WTC11 (cell line): ENCODE results near the gene HES3. TPM values are rescaled to one million over a fixed set of nuclear protein-coding genes. Genes with fewer than 3 reads are reported as not detected.

Experiments used
- ATAC-seq: fragments of 200-7000 bp; cut with Tn5 transposase; 2 replicates; pipeline ENCODE4 v1.10.0; 2021; ENCODE audit warnings: mild to moderate bottlenecking, moderate library complexity
- CTCF ChIA-PET: fragments of 300-600 bp; sonication (Branson Sonifier 250); formaldehyde crosslinking; loops from one replicate; lab custom pipeline; 2021; ENCODE audit warnings: antibody characterized with exemption; lab: Charles Lee
- POLR2A ChIA-PET: fragments of 350-600 bp; sonication (Branson Sonifier 250); formaldehyde crosslinking; loops from one replicate; lab custom pipeline; 2021; ENCODE audit warnings: antibody characterized with exemption; lab: Charles Lee
- DNase-seq: peaks from one replicate; pipeline ENCODE4 v3.0.0; 2021; ENCODE audit warnings: low spot score
- H3K27ac Mint-ChIP-seq: 2 replicates; pipeline ENCODE4 v1.8.0; 2021; ENCODE audit warnings: mixed read lengths
- H3K27me3 Mint-ChIP-seq: 2 replicates; pipeline ENCODE4 v1.8.0; 2021; ENCODE audit warnings: low read depth, mild to moderate bottlenecking, moderate library complexity, mixed read lengths
- H3K36me3 Mint-ChIP-seq: 2 replicates; pipeline ENCODE4 v1.8.0; 2021; ENCODE audit warnings: mixed read lengths
- H3K4me1 Mint-ChIP-seq: 2 replicates; pipeline ENCODE4 v1.8.0; 2022; ENCODE audit warnings: mixed read lengths
- H3K4me3 Mint-ChIP-seq: 2 replicates; pipeline ENCODE4 v1.8.0; 2021; ENCODE audit warnings: mild to moderate bottlenecking, moderate library complexity, mixed read lengths
- H3K9me3 Mint-ChIP-seq: 2 replicates; pipeline ENCODE4 v1.8.0; 2021; ENCODE audit warnings: mixed read lengths
- FOXK1 ChIP-seq: sonication (generic); formaldehyde crosslinking; IDR thresholded peaks from 2 replicates; pipeline ENCODE4 v1.8.0; 2022; ENCODE audit warnings: mild to moderate bottlenecking, moderate library complexity, missing genetic modification reagents
- TEAD1 ChIP-seq: sonication (generic); formaldehyde crosslinking; IDR thresholded peaks from 2 replicates; pipeline ENCODE4 v1.8.0; 2022; ENCODE audit warnings: mild to moderate bottlenecking, missing genetic modification reagents
- ZNF416 ChIP-seq: fragments of 250-450 bp; sonication (Bioruptor Pico); IDR thresholded peaks from 2 replicates; pipeline ENCODE4 v1.9.0; 2021; ENCODE audit warnings: mild to moderate bottlenecking, inconsistent platforms
- total RNA-seq: library from RNA; stranded (reverse); gene quantifications from 3 replicates; pipeline ENCODE4 v1.2.3, GENCODE V29; 2021
- TF ChIP-seq, protein P1 (sequence below): sonication (generic); formaldehyde crosslinking; IDR thresholded peaks from 2 replicates; pipeline ENCODE4 v1.8.0; 2023; ENCODE audit warnings: missing genetic modification reagents, mild to moderate bottlenecking, borderline replicate concordance
- TF ChIP-seq, protein P2 (sequence below): sonication (generic); formaldehyde crosslinking; IDR thresholded peaks from 2 replicates; pipeline ENCODE4 v1.8.1; 2023; ENCODE audit warnings: mild to moderate bottlenecking, missing genetic modification reagents, borderline replicate concordance
- TF ChIP-seq, protein P3 (sequence below): fragments of 250-450 bp; sonication (Bioruptor Pico); conservative IDR thresholded peaks from 2 replicates; pipeline ENCODE4 v1.9.0; 2021; ENCODE audit warnings: mild to moderate bottlenecking
- TF ChIP-seq, protein P4 (sequence below): fragments of 250-450 bp; sonication (Bioruptor Pico); IDR thresholded peaks from 2 replicates; pipeline ENCODE4 v1.9.0; 2021; ENCODE audit warnings: mild to moderate bottlenecking

HES3 gene
- total RNA-seq, 1 experiment from 2014 or later: 74.7 TPM

DNA sequence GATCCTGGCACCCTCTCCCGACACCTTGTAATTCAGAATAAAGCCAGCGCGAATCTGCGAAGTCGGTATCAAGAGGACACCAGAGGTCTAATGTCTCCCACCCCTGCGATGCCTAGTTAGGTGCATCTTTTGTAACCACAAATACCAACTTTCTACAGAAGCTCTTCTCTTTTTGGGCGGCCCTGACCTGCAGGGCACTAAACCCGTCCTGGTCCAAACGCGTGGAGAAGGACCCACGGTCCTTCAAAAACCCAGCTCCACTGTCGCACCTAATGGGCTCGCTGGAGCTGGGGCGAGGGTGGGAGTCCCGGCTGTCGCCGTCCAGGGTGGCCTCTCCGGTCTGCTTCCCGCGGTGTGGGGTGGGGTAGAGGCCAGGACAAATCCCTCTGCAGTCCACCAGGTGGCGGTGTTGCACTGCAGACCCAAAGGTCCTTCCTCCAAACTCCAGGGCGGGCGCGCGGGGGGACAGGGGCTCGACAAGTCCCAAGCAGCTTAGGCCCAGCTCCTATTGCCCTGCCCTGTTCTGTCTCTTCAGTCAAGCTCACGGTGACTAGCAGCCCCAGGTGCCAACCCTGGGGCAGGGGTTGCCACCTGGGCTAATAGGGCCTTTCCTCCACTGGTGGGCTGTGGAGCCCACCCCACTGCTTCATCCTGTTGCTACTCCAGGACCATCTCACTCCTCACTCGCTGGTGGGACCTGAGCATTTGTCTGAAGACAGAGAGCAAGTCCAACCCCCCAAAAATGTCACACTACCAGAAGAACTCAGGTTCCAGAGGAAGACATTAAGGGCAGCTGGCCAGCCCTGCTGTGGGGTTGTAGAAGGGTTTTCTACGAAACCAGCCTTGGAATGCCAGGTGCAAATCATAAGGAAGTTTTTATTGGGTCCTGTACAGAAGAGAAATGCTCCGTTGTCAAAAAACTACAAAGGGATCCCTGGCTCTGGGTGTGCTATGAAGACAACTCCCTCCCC, 2.8 kb downstream of the HES3 start (continued):
- TF ChIP-seq, protein P1, sequence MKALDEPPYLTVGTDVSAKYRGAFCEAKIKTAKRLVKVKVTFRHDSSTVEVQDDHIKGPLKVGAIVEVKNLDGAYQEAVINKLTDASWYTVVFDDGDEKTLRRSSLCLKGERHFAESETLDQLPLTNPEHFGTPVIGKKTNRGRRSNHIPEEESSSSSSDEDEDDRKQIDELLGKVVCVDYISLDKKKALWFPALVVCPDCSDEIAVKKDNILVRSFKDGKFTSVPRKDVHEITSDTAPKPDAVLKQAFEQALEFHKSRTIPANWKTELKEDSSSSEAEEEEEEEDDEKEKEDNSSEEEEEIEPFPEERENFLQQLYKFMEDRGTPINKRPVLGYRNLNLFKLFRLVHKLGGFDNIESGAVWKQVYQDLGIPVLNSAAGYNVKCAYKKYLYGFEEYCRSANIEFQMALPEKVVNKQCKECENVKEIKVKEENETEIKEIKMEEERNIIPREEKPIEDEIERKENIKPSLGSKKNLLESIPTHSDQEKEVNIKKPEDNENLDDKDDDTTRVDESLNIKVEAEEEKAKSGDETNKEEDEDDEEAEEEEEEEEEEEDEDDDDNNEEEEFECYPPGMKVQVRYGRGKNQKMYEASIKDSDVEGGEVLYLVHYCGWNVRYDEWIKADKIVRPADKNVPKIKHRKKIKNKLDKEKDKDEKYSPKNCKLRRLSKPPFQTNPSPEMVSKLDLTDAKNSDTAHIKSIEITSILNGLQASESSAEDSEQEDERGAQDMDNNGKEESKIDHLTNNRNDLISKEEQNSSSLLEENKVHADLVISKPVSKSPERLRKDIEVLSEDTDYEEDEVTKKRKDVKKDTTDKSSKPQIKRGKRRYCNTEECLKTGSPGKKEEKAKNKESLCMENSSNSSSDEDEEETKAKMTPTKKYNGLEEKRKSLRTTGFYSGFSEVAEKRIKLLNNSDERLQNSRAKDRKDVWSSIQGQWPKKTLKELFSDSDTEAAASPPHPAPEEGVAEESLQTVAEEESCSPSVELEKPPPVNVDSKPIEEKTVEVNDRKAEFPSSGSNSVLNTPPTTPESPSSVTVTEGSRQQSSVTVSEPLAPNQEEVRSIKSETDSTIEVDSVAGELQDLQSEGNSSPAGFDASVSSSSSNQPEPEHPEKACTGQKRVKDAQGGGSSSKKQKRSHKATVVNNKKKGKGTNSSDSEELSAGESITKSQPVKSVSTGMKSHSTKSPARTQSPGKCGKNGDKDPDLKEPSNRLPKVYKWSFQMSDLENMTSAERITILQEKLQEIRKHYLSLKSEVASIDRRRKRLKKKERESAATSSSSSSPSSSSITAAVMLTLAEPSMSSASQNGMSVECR (CRISPR knock-in tag): 0 out of 2 replicates have a peak, but pooled peaks have one; percentile 29

DNA sequence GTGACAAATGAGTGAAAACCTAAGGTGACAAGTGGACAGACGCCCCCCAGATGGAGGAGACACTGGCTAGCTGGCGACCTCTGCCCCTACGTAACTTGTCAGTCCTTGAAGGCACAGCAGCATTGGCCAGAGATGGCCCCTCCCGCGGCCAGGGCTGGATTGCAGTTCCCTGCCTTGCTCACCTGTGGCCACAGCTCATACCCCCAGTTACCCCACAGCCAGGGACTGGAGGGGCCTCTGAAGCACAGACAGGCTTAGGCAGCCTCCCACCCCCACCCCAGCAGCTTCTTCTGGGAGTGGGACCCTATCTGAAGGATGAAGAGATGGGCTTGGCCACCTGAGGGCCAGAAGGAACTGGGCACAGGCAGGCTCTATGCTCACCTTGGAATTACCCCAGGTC, 3.7 kb downstream of the HES3 start:
- Mint-ChIP-seq H3K4me1 (peaks cover 20% of the 10 kb centered on the region), H3K9me3 (no peaks in the 10 kb centered on the region), H3K27ac (no peak overlapping the region), H3K4me3 (no peak overlapping the region), H3K36me3 (no peaks in the 10 kb centered on the region), H3K27me3 (peaks cover 61% of the 10 kb centered on the region)
- POLR2A ChIA-PET: interaction anchor here (0.6 to 4.8 kb wide), 5 partner anchors 10 to 392 kb away, joined by 3 to 22 read pairs (median 3); partner anchors contain the start of gene ICMT
- TF ChIP-seq ZNF416 (CRISPR knock-in tag): 0 out of 2 replicates have a peak, but pooled peaks have one; percentile 6
- TF ChIP-seq TEAD1 (CRISPR knock-in tag): no peak
- CTCF ChIA-PET: interaction anchor here (0.6 to 21.4 kb wide), 25 partner anchors 12 to 609 kb away, joined by 3 to 489 read pairs (median 8); partner anchors contain the start of genes ACOT7, GPR153, HES2 and ICMT
- no peak for DNase-seq
- no peak for ATAC-seq

DNA sequence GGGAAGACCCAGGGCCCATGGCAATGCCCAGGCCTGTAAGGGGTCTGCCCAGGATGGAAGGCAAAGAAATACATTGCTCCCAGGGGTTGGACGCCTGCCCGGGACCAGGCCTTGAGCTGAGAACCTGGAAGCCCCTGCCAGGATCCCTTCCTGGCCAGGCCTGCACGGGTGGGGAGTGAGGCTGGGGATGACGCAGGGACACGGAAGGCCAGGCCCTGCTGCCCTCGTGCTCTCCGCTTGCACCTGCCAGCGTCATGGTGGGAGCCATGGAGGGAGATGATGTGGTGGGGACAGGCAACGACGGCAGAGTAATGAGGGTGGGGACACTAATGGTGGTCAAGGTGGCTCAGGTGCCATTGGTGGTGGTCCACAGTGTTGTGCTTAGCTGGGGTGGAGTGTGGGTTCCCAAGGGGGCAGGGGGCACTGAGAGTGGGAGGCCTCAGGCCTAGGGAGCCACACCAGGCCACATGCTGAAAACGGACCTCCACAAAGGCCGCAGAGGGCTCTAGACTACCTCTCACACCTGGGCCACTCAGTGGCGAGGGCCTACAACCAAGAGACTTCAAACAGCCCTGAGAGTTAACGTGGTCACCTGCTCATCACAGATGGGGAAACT, 4.3 kb downstream of the HES3 start:
- CTCF ChIA-PET: interaction anchor here (0.6 to 21.4 kb wide), 18 partner anchors 12 to 609 kb away, joined by 3 to 489 read pairs (median 8); partner anchors contain the start of genes GPR153, HES2, ICMT and RNF207

More for the DNA sequence above, 4.3 kb downstream of the HES3 start:
- H3K4me3 Mint-ChIP-seq: peak overlapping the region; percentile 57
- ATAC-seq (no peak), DNase-seq (no peak)
- H3K36me3 Mint-ChIP-seq: no peaks in the 10 kb centered on the region
- peaks cover 59% of the 10 kb centered on the region for H3K27me3 Mint-ChIP-seq
- TF ChIP-seq, protein P2, sequence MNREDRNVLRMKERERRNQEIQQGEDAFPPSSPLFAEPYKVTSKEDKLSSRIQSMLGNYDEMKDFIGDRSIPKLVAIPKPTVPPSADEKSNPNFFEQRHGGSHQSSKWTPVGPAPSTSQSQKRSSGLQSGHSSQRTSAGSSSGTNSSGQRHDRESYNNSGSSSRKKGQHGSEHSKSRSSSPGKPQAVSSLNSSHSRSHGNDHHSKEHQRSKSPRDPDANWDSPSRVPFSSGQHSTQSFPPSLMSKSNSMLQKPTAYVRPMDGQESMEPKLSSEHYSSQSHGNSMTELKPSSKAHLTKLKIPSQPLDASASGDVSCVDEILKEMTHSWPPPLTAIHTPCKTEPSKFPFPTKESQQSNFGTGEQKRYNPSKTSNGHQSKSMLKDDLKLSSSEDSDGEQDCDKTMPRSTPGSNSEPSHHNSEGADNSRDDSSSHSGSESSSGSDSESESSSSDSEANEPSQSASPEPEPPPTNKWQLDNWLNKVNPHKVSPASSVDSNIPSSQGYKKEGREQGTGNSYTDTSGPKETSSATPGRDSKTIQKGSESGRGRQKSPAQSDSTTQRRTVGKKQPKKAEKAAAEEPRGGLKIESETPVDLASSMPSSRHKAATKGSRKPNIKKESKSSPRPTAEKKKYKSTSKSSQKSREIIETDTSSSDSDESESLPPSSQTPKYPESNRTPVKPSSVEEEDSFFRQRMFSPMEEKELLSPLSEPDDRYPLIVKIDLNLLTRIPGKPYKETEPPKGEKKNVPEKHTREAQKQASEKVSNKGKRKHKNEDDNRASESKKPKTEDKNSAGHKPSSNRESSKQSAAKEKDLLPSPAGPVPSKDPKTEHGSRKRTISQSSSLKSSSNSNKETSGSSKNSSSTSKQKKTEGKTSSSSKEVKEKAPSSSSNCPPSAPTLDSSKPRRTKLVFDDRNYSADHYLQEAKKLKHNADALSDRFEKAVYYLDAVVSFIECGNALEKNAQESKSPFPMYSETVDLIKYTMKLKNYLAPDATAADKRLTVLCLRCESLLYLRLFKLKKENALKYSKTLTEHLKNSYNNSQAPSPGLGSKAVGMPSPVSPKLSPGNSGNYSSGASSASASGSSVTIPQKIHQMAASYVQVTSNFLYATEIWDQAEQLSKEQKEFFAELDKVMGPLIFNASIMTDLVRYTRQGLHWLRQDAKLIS (CRISPR knock-in tag): no peak
- TF ChIP-seq, protein P3, sequence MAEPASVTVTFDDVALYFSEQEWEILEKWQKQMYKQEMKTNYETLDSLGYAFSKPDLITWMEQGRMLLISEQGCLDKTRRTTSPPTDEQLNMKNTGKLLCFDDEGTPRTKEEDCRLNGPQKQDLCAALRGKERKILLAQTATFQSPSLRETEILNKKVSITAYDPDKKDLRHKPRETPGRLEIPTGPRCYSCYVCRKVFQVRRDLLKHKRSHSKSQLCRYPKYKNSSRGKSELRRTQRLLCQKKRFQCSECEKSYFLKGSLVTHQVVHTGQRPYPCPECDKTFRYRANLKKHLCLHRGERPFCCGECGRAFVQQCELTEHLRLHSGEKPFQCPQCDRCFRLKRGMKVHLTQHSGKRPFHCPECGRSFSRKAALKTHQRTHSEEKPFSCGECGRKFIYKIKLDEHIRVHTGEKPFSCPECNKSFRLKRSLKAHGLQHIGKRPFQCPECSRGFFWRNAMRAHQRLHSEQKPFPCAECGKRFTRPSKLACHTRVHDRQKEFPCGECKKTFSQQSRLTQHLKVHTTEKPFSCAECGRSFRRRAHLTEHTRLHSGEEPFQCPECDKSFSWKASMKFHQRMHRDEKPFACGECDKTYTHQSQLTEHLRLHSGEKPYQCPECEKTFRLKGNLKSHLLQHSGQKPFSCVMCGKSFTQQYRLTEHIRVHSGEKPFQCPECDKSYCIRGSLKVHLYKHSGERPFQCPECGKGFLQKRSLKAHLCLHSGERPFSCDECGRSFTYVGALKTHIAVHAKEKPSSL (CRISPR knock-in tag): 0 out of 2 replicates have a peak, but pooled peaks have one; percentile 38
- 0 out of 2 replicates have a peak, but pooled peaks have one; percentile 7 for TF ChIP-seq FOXK1 (CRISPR knock-in tag)
- TF ChIP-seq, protein P4, sequence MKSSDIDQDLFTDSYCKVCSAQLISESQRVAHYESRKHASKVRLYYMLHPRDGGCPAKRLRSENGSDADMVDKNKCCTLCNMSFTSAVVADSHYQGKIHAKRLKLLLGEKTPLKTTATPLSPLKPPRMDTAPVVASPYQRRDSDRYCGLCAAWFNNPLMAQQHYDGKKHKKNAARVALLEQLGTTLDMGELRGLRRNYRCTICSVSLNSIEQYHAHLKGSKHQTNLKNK (CRISPR knock-in tag): peak; percentile 45; the same call in 1 of the 2 replicates
- POLR2A ChIA-PET: interaction anchor here (0.9 to 4.8 kb wide), 3 partner anchors 11 to 111 kb away, joined by 3 to 22 read pairs (median 5); partner anchors contain the start of gene ICMT
- H3K27ac Mint-ChIP-seq: no peak overlapping the region
- peaks cover 16% of the 10 kb centered on the region for H3K4me1 Mint-ChIP-seq
- H3K9me3 Mint-ChIP-seq: no peaks in the 10 kb centered on the region
